ENCODE measurements around the gene TP53I13. TPM values are rescaled to one million over a fixed set of nuclear protein-coding genes. Genes with fewer than 3 reads are reported as not detected.

TP53I13 gene
- total RNA-seq, 4 donors from 2014 or later = 32.1 to 150 (median 78.2) TPM

DNA sequence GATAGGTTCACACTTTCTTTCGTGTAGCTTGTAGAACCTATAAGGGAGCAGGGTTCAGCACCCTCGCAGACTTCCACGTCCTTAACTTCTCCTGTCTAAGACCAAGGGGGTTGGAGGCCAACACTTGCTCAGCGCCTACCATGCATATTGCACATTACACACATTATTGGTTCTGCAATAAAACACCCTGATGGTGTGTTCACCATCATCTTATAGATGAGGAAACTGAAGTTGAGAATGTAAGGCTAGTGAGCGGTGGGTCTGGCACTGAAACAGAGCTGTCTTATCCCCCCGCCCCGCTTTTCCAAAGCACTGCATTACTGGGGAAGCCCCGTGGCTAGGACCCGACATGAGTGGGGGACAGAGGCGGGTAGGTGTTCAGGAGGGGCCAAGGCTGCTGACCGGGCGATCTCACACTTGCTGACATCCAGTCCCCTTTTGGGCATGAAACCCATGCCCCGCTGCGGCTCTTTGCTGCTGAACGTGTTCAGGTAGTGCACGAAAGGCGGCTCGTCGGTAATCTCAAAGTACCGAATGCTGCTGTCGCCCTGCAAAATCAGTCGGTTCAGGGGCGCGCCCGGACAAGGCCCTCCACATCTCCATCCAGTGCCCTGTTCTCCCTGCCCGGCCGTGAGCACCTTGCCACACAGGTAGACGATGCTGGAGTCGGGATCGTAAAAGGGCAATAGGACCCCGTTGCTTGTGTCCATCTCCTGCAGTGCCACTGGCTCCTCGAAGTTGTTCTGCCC lies 48.0 kb downstream of the TP53I13 start:
- TF ChIP-seq, protein P1, sequence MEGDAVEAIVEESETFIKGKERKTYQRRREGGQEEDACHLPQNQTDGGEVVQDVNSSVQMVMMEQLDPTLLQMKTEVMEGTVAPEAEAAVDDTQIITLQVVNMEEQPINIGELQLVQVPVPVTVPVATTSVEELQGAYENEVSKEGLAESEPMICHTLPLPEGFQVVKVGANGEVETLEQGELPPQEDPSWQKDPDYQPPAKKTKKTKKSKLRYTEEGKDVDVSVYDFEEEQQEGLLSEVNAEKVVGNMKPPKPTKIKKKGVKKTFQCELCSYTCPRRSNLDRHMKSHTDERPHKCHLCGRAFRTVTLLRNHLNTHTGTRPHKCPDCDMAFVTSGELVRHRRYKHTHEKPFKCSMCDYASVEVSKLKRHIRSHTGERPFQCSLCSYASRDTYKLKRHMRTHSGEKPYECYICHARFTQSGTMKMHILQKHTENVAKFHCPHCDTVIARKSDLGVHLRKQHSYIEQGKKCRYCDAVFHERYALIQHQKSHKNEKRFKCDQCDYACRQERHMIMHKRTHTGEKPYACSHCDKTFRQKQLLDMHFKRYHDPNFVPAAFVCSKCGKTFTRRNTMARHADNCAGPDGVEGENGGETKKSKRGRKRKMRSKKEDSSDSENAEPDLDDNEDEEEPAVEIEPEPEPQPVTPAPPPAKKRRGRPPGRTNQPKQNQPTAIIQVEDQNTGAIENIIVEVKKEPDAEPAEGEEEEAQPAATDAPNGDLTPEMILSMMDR (IDR thresholded peaks at IDR 0.05; ENCODE audit: low read depth) = no peak

DNA sequence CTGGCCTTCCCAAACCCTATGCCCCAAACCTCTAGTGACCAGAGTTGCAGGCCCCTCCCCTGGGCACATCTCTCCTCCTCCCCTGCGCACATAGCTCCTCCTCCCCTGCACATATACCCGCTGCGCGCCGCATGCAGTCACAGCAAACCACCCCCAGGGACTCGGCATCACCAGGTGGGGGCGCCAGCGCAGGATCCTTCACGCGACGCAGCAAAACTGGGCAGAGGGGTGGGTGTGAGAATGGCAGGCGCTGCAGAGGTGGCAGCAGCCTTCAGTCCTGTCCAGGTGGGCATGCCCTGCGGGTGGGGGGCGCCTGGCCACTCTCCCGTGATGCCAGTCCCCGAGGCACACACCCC lies 48.6 kb downstream of the TP53I13 start:
- TF ChIP-seq, protein P1 (IDR thresholded peaks at IDR 0.05; ENCODE audit: low read depth) = no peak

DNA sequence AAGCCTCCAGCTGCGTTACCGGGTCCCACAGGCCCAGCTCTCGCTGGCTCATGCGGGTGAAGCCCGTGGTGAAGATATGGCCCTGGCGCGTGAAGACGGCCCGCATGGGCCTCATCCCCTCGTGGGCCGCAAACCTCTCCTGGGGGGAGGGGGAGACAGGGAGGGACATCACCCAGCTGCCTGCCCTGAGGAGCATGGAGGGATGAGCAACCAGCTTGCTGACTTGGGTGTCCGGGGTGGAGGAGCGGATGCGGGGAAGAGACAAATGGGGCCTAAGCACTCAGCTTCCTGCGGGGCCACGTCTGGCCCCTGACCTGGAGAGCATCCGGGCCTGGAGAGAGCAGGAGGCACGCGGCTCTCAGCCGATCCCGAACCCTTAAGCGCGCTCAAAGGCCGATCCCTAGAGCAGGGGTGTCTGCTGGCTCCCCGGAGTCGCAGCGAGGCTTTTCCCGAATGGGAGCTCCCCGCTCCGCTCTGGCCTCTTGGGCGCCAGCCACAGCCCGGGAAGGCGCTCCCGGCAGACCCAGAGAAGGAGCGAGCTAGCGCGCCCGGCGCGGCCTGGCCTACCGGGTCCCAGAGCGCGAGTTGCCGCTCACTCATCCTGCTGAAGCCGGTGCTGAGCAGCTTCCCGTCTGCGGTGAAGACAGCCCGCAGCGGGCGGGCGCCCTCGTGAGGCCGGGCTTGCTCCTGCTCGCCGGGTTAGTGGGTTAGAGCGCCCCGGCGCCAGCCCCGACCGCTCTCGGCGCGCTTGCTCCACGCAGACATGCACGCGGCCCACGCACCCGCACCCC lies 49.2 kb downstream of the TP53I13 start:
- TF ChIP-seq, protein P1 (IDR thresholded peaks at IDR 0.05; ENCODE audit: low read depth) = no peak

DNA sequence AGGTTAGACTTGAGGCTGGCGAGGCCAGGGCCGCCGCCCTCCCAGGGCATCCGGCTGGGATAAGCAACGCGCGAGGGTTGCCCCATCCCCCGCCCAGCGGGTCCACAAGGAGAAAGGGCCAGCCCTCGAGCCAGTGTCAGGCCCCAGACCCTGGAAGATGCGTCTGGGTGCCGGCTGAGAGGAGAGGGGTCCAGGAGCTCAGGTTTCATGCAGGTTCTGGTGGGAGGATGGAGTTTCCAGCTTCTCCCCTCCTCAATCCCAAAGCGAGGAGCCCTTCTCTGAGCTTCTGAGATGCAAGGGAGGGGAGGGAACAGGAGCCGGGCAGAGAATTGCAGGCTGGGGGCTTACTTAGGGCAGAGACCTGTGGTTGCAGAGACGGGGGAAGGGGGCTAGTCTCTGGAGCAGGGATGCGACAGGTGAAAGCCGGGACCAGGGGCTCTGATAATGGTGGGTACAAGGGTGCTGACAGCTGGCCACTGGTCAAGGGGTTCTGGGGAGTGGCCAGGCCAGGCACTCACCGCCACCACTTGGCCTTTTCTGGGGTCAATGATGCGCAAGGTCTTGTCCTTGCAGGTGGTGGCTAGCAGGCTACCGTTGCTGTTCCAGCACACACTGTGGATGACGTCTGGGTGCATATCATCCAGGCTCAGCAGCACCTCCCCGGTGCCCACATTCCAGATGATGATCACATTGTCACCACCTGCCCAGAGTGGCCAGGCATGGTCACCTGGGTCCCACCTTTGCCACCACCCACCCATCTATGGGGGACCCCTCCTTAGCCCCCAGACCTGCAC lies 50.0 kb downstream of the TP53I13 start:
- TF ChIP-seq, protein P1 (IDR thresholded peaks at IDR 0.05; ENCODE audit: low read depth) = no peak

DNA sequence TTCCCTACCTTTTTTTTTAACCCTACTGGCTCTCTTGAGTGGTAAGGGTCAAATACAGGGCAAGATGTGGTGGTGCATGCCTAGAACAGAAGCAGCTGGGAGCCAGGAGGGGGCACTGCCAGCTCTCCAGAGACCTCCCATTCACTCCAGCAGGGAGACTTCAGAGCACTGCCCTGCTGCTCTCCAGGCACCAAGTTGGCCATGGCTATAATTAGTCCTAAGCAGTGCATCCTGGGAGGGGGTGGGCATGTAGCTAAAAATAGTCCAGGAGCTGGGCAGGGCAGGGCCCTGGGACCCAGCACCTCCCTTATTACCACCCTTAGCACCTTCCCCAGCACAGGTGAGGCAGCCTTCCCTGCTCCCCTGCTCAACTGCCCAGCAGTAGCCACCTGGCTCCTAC lies 50.8 kb downstream of the TP53I13 start:
- TF ChIP-seq, protein P1 (IDR thresholded peaks at IDR 0.05; ENCODE audit: low read depth) = no peak

DNA sequence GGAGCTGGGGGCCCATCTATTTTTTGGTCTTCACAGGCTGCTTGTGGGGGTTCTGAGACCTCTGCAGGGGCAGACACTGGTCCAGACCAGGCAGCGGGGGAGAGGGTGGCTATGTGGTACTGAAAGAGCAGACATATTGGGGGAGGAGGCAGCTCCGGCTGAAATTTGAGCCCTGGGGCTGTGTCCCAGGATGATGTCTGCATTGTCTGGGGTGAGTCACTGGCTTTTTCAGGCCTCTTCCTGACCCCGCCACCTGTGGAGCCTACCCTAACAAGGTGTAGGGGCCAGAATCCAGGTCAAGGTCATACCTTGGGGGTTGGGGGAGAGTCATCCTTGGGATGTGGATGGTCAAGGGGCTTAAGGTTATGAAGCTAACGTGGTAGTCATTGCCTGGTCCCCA lies 51.8 kb downstream of the TP53I13 start:
- TF ChIP-seq, protein P1 (IDR thresholded peaks at IDR 0.05; ENCODE audit: low read depth) = no peak

Data from subcutaneous adipose tissue (tissue), 4 donors.